OCI-M2 (cell line): ENCODE measurements around the gene TTC1.
"Not testable (repeated sequence)": the region's sequence is repeated elsewhere in the genome, so short reads cannot be mapped to it uniquely, and the experiment has no call there.

Experiments
- DNase-seq: peaks from one replicate; lab custom pipeline; 2025; ENCODE audit not compliant: unreplicated experiment; lab: John Stamatoyannopoulos, UW

Gene TTC1

DNA sequence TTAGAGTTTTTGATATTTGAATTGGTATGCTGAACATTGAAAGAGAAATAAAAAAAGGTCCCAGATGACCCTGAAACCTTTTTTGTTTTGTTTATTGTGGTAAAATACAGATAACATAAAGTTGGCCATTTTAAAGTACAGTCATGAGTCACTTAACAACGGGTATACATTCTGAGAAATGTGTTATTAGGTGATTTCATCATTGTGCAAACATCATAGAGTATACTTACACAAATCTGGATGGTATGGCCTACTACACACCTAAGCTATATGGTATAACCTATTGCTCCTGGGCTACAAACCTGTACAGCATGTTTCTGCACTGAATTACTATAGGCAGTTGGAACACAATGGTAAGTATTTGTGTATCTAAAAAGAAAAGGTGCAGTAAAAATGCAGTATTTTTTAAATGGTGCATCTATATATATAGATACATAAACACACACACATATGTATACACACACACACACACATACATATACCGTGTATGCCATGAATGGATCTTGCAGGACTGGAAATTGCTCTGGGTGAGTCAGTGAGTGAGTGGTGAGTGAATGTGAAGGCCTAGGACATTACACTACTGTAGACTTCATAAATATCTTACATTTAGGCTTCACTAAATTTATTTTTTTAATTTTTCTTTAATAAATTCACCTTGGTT lies 31.0 kb downstream of the TTC1 start:
- no peak for DNase-seq

DNA sequence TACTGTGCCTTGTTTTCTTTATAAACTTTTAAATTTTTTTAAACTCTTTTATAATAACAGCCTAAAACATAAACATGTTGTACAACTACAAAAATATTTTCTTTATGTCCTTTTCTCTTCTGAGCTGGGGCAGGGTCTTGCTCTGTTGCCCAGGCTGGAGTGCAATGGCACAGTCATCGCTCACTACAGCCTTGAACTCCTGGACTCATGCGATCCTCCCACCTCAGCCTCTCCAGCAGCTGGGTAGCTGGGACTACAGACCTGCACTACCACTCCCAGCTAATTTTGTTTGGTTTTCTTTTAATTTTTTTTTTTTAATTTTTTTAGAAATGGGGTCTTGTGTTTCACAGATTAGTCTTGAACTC lies 31.5 kb downstream of the TTC1 start:
- DNase-seq: no peak

DNA sequence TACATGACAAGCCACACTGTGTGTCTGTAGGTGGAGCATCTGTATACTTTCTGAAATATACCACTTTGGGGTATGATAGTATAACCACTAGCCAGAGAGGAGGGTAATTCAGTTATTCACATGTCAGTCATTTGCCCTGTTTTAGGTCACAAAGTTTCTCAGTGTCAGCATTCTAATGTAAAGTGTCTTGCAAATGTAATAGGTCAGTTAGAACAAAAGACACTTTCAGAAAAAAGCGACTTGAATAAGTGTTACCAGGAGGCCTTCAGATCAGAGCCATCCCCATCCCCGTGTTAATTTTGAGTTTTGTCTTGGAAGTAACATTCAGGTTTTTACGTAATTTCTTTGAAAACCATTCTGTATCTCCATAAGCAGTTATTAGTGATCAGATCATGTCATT lies 33.7 kb downstream of the TTC1 start:
- no peak for DNase-seq

DNA sequence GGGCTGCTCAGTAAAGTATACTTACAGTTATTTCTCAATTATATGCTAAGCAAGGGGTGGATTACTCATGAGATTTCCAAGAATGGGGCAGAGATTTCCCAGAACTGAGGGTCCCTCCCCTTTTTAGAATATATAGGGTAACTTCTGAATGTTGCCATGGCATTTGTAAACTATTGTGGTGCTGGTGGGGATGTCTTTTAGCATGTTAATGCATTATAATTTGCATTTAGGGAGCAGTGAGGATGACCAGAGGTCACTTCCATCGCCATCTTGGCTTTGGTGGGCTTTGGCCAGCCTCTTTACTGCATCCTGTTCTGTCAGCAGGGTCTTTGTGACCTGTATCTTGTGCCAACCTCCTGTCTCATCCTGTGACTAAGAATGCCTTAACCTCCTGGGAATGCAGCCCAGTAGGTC lies 35.5 kb downstream of the TTC1 start:
- DNase-seq: no peak

DNA sequence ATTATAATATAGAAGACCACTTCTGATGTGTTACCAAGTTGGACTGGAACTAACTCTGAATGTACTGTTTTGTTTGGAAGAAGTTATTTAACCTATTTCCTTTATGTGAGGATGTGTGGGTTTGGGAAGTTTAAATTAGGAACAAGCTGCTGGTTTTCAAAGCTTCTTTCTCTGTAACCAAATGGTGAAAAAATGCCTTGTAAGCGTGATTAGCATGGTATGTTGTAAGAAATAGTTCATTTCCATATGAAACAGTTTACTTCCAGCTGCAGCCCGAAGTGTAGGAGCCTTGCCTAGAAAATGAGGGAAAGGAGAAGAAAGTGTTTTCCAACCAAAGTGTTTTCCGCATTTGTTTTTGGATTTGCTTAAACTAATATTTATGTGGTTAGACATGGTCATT lies 36.0 kb downstream of the TTC1 start:
- no peak for DNase-seq

DNA sequence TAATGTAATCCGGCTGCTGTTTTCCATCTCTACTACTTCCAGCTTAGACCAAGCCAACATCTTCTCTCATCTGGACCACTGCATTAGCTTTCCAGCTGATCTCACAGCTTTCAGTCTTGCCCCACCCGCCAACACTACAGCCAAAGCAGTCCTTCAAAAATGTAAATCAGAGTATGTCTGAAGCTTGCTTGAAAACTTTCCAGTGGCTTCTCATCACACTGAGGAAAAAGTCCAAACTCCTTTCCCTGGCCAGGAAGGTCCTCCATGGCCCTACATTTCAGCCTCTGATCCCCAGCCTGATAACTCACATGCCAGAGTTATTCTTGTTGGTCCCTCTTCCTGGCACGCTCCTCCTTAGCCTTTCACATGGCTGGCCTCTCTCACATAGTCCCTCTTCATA lies 38.5 kb downstream of the TTC1 start:
- DNase-seq: no peak

DNA sequence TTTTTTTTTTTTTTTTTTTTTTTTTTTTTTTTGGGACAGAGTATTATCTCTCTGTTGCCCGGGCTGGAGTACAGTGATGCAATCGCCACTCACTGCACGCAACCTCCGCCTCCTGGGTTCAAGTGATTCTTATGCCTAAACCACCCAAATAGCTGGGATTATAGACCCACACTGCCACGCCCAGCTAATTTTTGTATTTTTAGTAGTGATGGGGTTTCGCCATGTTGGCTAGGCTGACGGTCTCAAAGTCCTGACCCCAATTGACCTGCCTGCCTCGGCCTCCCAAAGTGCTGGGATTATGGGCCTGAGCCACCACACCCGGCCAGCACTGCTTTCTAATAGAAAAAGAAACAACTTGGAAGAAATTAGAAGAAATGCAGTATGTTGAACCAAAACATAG lies 39.2 kb downstream of the TTC1 start:
- no peak for DNase-seq

DNA sequence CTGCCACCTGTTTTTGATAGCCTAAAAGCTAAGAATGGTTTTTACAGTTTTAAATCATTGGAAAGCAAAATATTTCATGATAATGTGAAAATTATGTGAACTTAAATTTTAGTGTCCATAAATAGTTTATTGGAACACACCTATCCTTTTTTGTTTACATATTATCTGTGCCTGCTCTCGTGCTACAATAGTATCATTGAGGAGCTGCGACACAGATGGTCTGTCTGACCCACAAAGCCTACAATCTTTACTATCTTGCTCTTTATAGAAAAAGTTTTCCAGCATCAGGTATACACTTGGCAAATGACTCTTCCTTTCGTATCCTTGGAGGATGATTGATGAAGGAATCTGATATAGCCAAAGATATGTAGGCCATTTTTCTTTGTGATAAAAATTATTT lies 40.2 kb downstream of the TTC1 start:
- DNase-seq: no peak

DNA sequence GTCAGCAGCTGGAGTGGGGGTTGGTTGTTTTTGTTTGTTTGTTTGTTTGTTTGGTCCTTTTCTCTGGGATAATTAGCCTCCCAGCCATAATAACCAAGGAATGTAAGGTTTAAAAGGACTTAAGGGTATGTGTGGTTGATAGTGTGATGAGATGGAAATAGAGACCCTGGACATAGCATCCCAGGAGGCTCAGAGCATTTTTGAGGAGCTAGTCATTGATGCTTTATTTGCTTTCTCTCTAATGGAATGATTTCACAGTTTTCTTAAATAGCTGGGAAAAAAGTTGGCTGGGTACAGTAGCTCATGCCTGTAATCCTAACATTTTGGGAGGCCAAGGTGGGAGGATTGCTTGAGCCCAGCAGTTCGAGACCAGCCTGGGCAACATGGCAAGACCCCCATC lies 45.1 kb downstream of the TTC1 start:
- DNase-seq: no peak

DNA sequence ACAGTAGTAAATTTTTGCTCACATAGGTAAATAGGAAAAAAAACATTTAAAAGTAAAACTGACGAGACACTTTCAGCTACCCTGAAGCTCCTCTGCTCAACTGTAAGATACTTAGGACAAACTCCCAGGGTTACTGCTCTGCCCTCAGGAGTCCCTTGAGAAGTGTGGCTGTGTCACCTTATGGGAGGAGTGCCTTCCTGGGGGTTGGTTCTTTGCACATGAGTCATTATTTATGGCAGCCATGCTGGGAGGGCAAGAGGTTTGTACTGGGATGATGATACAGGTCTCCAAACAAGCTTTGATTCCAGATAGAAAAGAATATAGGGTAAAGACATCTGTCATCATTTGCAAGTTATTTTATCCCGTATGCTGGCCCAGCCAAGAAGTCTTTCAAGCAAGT lies 45.9 kb downstream of the TTC1 start:
- no peak for DNase-seq

DNA sequence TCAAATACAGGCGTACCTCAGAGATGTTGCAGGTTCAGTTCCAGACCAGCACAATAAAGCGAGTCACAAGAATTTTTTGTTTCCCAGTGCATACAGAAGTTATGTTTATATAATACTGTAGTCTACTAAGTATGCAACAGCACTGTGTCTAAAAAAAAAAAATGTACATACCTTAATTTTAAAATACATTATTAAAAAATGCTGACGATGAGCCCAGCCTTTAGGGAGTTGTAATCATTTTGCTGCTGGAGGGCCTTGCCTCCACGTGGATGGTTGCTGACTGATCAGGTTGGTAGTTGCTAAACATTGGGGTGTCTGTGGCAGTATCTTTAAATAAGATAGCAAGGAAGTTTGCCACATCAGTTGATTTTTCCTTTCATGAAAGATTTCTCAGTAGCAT lies 48.3 kb downstream of the TTC1 start:
- no peak for DNase-seq

DNA sequence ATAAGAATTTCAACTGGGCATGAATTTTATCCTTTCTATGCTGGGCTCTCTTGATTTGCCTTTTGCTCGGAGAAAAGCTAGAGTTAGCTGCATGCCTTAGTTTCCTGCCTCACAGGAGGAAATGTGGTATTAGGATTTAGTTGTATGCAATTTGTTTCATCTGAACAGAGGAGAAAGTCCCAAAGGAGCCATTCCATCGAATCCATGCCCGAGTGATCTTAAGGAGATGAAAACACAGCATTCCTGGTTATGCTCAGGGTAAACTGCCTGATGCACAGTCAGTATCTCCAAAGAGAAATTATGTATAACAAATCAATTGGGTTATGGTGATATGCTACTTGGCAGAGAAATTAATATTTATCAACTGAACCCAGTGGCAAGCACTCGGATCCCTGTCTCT lies 51.1 kb downstream of the TTC1 start:
- DNase-seq: no peak

DNA sequence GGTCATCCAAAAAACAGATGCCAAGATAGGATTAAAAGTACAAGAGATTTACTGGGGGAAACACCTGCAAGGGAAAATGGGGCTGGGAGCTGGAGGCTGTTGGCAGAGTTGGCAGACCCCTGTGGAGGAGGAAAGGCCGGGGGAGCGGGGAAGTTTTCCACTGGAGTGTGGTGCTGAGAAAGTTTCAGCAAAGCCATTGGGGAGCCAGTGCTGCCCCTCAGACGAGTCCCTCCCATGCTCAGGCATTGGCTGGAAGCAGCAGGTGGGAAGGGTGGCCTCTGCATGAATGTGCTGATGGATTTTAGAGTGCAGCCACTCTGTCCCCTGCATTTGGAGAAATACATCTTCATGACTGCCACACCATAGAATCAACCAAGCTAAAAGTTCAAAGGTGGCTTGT lies 52.8 kb downstream of the TTC1 start:
- DNase-seq: no peak

DNA sequence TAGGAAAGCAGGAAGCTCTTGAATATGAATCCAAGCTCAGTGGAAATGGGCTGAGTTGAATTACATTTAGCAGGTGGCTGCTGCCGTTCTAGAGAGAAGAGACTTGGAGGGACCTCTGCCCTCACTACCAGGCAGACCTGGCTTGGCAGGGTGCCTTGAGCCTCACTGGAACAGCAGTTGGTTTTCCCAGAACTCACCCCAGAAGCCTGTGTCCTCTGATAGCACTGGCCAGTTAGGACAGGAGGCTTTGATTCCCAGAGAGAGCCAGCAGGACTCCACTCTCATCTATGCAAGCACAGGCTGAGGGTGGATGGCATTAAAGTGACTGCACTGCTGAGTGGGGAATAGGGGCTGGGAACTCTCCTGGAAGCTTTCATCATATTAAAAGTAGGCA lies 55.5 kb downstream of the TTC1 start:
- DNase-seq: no peak

DNA sequence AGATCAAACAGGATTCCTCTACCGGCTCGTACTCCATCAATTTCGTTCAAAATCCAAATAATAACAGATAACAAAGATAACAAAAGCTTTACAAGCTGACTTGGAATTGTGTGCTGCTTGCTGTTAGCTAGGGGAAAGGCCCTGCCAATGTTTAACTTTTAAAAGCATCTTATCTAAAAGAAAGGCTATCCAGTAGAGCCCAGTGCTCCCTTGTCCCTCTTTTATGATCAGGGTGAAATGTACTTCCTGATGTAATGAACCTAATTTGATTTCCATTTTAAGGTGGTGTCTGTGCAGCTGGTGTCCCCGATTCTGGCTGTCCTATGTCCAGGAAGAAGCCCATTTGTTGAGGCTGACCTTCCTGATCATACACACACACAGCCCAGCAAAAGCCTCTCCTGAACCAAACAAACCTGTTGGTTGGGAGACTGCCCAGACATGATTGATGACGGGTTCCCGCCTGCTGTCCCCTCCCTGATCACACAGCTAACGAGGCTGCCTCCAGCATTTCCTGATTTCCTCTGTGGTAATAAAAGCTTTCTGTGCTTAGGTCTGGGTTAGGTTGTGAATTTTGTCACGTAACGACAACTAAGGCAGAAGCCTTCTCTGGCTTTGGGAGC lies 56.2 kb downstream of the TTC1 start:
- DNase-seq: no peak

DNA sequence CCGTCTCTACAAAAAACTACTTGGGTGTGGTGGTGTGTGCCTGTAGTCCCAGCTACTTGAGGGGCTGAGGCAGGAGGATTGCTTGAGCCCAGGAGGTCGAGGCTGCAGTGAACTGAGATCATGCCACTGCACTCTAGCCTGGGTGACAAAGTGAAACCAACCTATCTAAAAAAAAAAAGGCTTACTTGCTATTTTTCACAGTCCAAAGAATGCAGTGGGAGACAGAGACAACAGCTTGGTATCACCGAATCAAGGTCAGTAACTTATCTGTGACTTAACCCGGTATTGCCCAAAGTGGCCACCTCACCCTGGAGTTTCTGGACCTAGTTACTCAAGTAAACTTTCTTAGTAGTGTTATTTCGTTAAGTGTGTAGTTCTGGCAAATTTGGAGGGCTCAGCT lies 60.2 kb downstream of the TTC1 start:
- DNase-seq: not testable (repeated sequence)

DNA sequence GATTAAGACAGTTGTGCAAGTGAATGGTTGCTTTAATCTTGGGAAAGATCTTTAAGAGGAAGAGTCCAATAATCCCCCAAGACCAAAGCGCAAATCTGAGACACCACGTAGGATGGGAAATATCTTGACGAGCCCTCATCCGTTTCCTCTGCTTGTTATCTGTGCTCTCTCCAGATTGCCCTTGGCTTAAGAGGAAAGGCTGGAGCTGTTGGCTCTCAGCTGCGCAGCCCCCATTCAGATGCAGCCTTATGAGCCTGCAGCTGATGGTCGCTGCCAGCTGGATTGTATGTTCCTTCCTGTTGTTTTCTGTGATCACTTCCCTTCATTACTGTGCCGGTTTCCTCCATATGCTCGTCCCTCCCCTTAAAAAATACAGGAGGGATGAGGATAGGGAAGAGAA lies 62.6 kb downstream of the TTC1 start:
- DNase-seq: no peak

DNA sequence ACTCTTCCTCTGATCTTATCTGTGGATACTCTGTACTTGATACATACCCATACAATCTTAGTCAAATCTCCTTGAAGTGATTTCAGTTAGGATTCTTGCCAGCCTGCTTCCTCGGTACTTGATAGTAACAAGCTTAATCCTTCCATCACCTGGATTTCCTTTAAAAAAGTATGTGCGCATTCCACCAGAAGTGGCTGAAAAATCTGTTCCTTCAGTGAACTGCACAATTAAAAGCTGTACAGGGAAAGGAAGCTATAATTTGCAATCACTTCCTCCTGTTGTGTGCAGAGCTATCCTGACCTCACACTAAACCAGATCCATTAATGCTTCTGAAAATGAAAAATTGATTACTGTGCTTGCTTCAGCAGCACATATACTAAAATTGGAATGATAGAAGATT lies 63.0 kb downstream of the TTC1 start:
- no peak for DNase-seq

DNA sequence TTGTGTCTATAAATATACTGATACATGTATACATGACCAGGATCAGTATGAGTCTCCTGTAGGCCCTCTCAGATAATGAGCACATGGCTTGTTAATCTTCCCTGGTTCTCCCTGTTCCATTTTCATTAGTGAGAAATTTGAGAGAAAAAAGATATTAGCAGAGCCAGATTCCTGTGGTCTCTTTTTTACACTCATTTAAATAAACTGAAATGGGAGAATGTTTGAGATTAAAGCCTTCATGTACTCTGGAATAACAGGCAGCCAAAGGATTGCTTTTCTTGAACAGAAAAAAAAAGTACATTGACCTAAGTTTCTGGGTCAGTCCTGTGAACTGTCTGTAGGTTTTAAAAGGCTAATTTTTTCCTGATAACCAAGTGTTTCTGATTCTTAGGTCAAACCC lies 66.1 kb downstream of the TTC1 start:
- no peak for DNase-seq

DNA sequence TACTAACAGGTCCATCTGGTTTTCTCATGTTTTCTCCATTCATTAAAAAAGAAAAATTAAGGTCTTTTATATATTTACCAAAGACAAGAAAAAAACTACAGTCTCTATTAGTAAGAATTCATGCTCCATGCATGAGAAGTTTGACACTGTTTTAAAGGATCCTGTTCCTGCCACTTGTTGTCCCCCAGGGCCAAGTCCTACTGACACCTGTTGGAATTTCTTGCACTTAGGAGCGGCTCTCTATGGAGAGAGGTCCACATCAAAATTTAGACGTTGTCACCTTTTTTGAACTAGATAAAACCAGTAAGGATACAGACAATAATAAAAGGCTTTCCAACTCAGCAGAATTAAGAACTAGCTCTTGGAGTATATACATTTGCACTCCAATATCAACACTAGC lies 68.1 kb downstream of the TTC1 start:
- no peak for DNase-seq

DNA sequence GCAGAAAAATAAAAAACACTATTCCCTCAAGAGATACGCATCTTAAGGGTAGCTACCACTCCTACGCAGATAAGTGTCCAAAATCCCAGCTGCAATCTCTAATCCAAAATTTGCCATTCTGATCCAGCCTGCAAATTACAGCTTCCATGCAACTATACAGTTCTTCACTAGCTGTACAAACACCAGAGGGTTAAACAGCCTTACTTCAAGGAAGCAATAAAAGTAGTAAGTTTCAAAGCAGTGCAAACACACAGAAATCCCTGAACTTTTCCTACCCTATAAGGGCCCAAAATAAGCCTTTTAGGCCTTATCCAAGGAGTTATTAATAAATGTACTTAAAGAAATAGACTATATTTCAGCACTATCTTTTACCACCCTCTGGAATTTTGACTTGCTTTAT lies 70.8 kb downstream of the TTC1 start:
- no peak for DNase-seq

DNA sequence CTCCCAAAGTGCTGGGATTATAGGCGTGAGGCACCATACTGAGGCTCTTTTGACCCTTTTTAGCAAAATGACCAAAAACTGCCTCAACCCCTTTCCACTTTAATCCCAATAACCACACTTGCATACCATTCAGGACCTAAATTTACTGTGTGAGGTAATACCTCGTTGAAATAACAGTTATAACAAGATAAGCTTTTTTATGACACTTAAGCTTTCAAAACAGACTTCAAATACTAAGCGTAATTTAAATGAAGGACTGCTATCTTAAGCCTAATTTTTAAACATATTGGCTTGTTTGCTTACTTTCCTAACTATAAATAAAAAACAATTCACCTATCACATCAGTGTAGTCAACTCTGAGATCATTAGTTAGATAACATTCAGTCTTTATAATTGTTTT lies 72.6 kb downstream of the TTC1 start:
- DNase-seq: no peak
